Keratinocyte (primary cell): Measurements from ENCODE around the gene DBNDD1. TPM values are rescaled to one million over a fixed set of nuclear protein-coding genes. Genes with fewer than 3 reads are reported as not detected.

ENCODE experiments used
- DNase-seq: peaks from one replicate; pipeline ENCODE4 v3.0.0-alpha.2; 2011; ENCODE audit warnings: low read depth, missing footprints, low spot score
- FAIRE-seq: peaks from 2 replicates; lab custom pipeline; 2011; peaks lifted over from hg19 to GRCh38; lab: Jason Lieb, UNC
- H2AFZ ChIP-seq: 2 replicates; pipeline ENCODE4 v1.6.0; 2012; ENCODE audit warnings: low read length, control low read depth, inconsistent platforms; ENCODE audit not compliant: control insufficient read depth
- H3K27ac ChIP-seq: 2 replicates; pipeline ENCODE4 v1.5.1; 2011; ENCODE audit warnings: low read length; ENCODE audit not compliant: control insufficient read depth, insufficient read depth
- H3K27me3 ChIP-seq: 3 replicates; pipeline ENCODE4 v1.6.0; 2011; ENCODE audit warnings: low read length; ENCODE audit not compliant: control insufficient read depth, insufficient read depth; ENCODE audit errors: extremely low read depth
- H3K36me3 ChIP-seq, 2 experiments: 2 replicates in 1 of 2; 3 replicates in 1 of 2; pipeline ENCODE4 v1.5.1; 2011; ENCODE audit warnings: low read length in 2 of 2, mild to moderate bottlenecking in 1 of 2; ENCODE audit not compliant: control insufficient read depth in 2 of 2, insufficient read depth in 2 of 2; ENCODE audit errors: extremely low read depth in 1 of 2
- H3K4me1 ChIP-seq: 3 replicates; pipeline ENCODE4 v1.5.1; 2011; ENCODE audit warnings: low read length; ENCODE audit not compliant: control insufficient read depth, insufficient read depth; ENCODE audit errors: extremely low read depth
- H3K4me2 ChIP-seq: 3 replicates; pipeline ENCODE4 v1.6.0; 2011; ENCODE audit warnings: low read depth, low read length; ENCODE audit not compliant: control insufficient read depth, insufficient read depth; ENCODE audit errors: extremely low read depth
- H3K4me3 ChIP-seq, 3 experiments: fragments of 200-600 bp in 1 of 3; sonication (generic) in 1 of 3; 2 replicates in 2 of 3; 3 replicates in 1 of 3; pipeline ENCODE4 v1.5.1; 2011 to 2016; ENCODE audit warnings: low read length in 3 of 3, mild to moderate bottlenecking in 3 of 3, control low read depth in 2 of 3, inconsistent platforms in 1 of 3, low read depth in 1 of 3, mixed read lengths in 1 of 3, mixed run types in 1 of 3, moderate library complexity in 1 of 3; ENCODE audit not compliant: control insufficient read depth in 2 of 3, insufficient read depth in 2 of 3; ENCODE audit errors: extremely low read depth in 1 of 3
- H3K79me2 ChIP-seq: 2 replicates; pipeline ENCODE4 v1.6.0; 2012; ENCODE audit warnings: low read length; ENCODE audit not compliant: control insufficient read depth, insufficient read depth
- H3K9ac ChIP-seq: 3 replicates; pipeline ENCODE4 v1.6.0; 2011; ENCODE audit warnings: low read length; ENCODE audit not compliant: control insufficient read depth, insufficient read depth; ENCODE audit errors: extremely low read depth
- H3K9me1 ChIP-seq: 3 replicates; pipeline ENCODE4 v1.6.0; 2011; ENCODE audit warnings: low read length; ENCODE audit not compliant: control insufficient read depth, insufficient read depth; ENCODE audit errors: extremely low read depth
- H3K9me3 ChIP-seq: 2 replicates; pipeline ENCODE4 v1.5.1; 2012; ENCODE audit warnings: low read depth, low read length; ENCODE audit not compliant: control insufficient read depth
- H4K20me1 ChIP-seq: 3 replicates; pipeline ENCODE4 v1.6.0; 2011; ENCODE audit warnings: low read length; ENCODE audit not compliant: control insufficient read depth, insufficient read depth; ENCODE audit errors: extremely low read depth
- CTCF ChIP-seq, 3 experiments: IDR thresholded peaks in 1 of 3; conservative IDR thresholded peaks in 1 of 3; optimal IDR thresholded peaks in 1 of 3; 2 replicates in 2 of 3; 3 replicates in 1 of 3; pipeline versions ENCODE3 to v1.5.1; 2011; ENCODE audit warnings: low read length in 3 of 3, mild to moderate bottlenecking in 3 of 3, moderate library complexity in 2 of 3, control low read depth in 1 of 3, inconsistent platforms in 1 of 3; ENCODE audit not compliant: insufficient read depth in 2 of 3; ENCODE audit errors: extremely low read depth in 1 of 3
- EZH2 ChIP-seq: IDR thresholded peaks from one replicate; pipeline ENCODE4 v1.6.1; 2012; ENCODE audit warnings: inconsistent platforms, mild to moderate bottlenecking, low read length, moderate library complexity
- dilution Hi-C: fragments of 300-500 bp; cut with MboI; formaldehyde crosslinking; loops from one replicate; pipeline ENCODE4 v1.7.0; 2020; ENCODE audit warnings: low sequenced_read_pairs; ENCODE audit not compliant: extremely low pct_ligation_motif_present
- polyA plus RNA-seq, 5 experiments: library from polyadenylated mRNA; depleted of rRNA in 3 of 5; stranded (reverse) in 3 of 5; stranded (forward) in 1 of 5; unstranded in 1 of 5; fragments of >200 nt; gene quantifications; 1 replicate in 1 of 5; 2 replicates in 3 of 5; 3 replicates in 1 of 5; pipeline versions ENCODE4 v1.2.1 to v1.2.3, GENCODE V29; 2011 to 2012; ENCODE audit warnings: missing spikeins in 2 of 5, low read depth in 1 of 5, low replicate concordance in 1 of 5

The DBNDD1 gene
- polyA plus RNA-seq, 1 donor (not counting 4 experiments of a cell fraction or from before 2014, with no cell fraction given) = 1.7 TPM

- Histone ChIP-seq H3K4me2 (no peak overlapping the region), H2AFZ (no peak overlapping the region), H3K36me3 (peaks cover 0 to 2% of the 10 kb centered on the region in 2 experiments), H3K79me2 (no peaks in the 10 kb centered on the region), H3K4me3 (no peak overlapping the region), H3K27ac (no peak overlapping the region), H3K9ac (no peak overlapping the region), H3K9me3 (no peaks in the 10 kb centered on the region), H4K20me1 (peaks cover 3% of the 10 kb centered on the region), H3K4me1 (no peaks in the 10 kb centered on the region), H3K27me3 (peaks cover 9% of the 10 kb centered on the region), H3K9me1 (no peaks in the 10 kb centered on the region)
- dilution Hi-C loops = no loop called here
- TF ChIP-seq EZH2 (no peak), CTCF (optimal IDR thresholded peaks at IDR 0.05 in 1 of 3, IDR thresholded peaks at IDR 0.05 in 1 of 3, conservative IDR thresholded peaks at IDR 0.05 in 1 of 3; ENCODE audit: extremely low read depth in 1 of 3, insufficient read depth in 2 of 3, low read length in 3 of 3) (no peak)
- no peak for DNase-seq
- no peak for FAIRE-seq
Measured at GRCh38 chr16:90011908-90012501, 7.3 kb downstream of the DBNDD1 start.

- H3K9me3 ChIP-seq = no peaks in the 10 kb centered on the region
- H2AFZ ChIP-seq = no peak overlapping the region
- dilution Hi-C loops = no loop called here
- H3K4me2 ChIP-seq = no peak overlapping the region
- peaks cover 9% of the 10 kb centered on the region for H3K27me3 ChIP-seq
- peaks cover 3% of the 10 kb centered on the region for H4K20me1 ChIP-seq
- DNase-seq = no peak
- H3K79me2 ChIP-seq = no peaks in the 10 kb centered on the region
- no peak overlapping the region for H3K9ac ChIP-seq
- FAIRE-seq = no peak
- TF ChIP-seq EZH2 (no peak), CTCF (optimal IDR thresholded peaks at IDR 0.05 in 1 of 3, IDR thresholded peaks at IDR 0.05 in 1 of 3, conservative IDR thresholded peaks at IDR 0.05 in 1 of 3; ENCODE audit: extremely low read depth in 1 of 3, insufficient read depth in 2 of 3, low read length in 3 of 3) (no peak)
- peaks cover 0 to 2% of the 10 kb centered on the region in 2 experiments for H3K36me3 ChIP-seq
- no peak overlapping the region for H3K27ac ChIP-seq
- H3K4me3 ChIP-seq = no peak overlapping the region
- H3K9me1 ChIP-seq = no peaks in the 10 kb centered on the region
- no peaks in the 10 kb centered on the region for H3K4me1 ChIP-seq
Measured at GRCh38 chr16:90011508-90011819, 7.8 kb downstream of the DBNDD1 start.
